ENCODE data around the gene SPPL2A.

DNA sequence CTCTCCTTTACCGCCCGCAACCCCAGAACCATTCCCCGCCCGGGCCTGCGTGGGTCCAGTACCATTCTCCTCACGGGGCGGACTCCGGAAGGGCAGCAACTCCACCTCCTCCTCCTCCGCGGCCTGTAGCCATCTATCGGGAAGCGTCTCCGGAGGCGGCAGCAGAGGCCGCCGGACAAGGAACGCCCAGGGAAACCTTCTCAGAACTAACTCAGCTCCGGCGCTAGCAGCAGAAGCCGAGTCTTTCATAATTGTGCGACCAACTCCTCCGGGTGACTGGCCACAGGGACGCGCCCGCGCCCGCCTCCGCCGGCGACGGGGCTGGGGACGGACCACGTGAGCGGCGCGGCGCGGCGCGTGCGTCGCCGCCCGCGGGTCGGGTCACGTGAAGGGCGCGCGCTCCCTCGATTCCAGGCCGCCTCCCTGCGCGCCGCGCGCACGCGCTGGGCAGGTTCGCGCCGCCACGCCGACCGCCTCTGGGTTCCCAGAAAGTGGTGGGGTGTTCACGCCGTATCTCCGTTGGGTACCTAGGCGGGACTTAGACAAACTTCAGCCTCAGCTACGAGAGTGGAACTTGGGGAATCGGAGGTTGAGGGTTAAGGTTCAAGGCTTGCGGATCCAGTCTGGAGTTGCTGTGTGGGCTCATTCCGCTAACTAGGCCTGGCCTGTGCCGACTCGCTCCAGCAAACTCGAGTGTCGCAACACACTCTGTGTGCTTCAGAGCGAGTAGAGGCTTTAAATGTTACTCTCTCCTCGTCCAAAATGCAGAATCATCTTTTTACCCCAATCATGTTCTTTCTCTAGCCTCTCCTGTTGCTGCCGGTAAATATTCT lies 78.8 kb downstream of the SPPL2A start, which contains the start of gene TRPM7:
- TF ChIP-seq, protein P1, sequence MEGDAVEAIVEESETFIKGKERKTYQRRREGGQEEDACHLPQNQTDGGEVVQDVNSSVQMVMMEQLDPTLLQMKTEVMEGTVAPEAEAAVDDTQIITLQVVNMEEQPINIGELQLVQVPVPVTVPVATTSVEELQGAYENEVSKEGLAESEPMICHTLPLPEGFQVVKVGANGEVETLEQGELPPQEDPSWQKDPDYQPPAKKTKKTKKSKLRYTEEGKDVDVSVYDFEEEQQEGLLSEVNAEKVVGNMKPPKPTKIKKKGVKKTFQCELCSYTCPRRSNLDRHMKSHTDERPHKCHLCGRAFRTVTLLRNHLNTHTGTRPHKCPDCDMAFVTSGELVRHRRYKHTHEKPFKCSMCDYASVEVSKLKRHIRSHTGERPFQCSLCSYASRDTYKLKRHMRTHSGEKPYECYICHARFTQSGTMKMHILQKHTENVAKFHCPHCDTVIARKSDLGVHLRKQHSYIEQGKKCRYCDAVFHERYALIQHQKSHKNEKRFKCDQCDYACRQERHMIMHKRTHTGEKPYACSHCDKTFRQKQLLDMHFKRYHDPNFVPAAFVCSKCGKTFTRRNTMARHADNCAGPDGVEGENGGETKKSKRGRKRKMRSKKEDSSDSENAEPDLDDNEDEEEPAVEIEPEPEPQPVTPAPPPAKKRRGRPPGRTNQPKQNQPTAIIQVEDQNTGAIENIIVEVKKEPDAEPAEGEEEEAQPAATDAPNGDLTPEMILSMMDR (IDR thresholded peaks at IDR 0.05), result peak in 2 of 5 experiments; percentile 23 to 38
- peak; percentile 92 to 93 for TF ChIP-seq POLR2A (IDR thresholded peaks at IDR 0.05)
- TF ChIP-seq EP300 (IDR thresholded peaks at IDR 0.05), result peak in 1 of 2 donors; percentile 96

Measured in tibial nerve (tissue), 4 donors.